RWPE2 (cell line): Measurements from ENCODE around the gene KIF16B.

ENCODE experiments used
- ATAC-seq: fragments of 200-7000 bp; cut with Tn5 transposase; 3 replicates; pipeline ENCODE4 v1.9.1; 2021; ENCODE audit warnings: low read depth
- DNase-seq: peaks from one replicate; pipeline ENCODE4 v3.0.0-alpha.2; 2020; ENCODE audit warnings: low spot score
- H3K27ac ChIP-seq: fragments of 450-650 bp; 2 replicates; pipeline ENCODE4 v1.5.1; 2017; ENCODE audit warnings: mild to moderate bottlenecking; ENCODE audit not compliant: poor library complexity, severe bottlenecking
- H3K27me3 ChIP-seq: fragments of 250-450 bp; sonication (Bioruptor Pico); 2 replicates; pipeline ENCODE4 v1.5.1; 2021; ENCODE audit warnings: mild to moderate bottlenecking, moderate library complexity; ENCODE audit not compliant: insufficient read depth, poor library complexity, severe bottlenecking
- H3K36me3 ChIP-seq: fragments of 250-450 bp; sonication (Bioruptor Pico); 2 replicates; pipeline ENCODE4 v1.5.1; 2020; ENCODE audit warnings: low read depth, mild to moderate bottlenecking, moderate library complexity
- H3K4me1 ChIP-seq: fragments of 250-450 bp; sonication (Bioruptor Pico); 2 replicates; pipeline ENCODE4 v1.5.1; 2021; ENCODE audit warnings: mild to moderate bottlenecking, moderate library complexity; ENCODE audit not compliant: insufficient read depth, poor library complexity, severe bottlenecking
- H3K4me3 ChIP-seq: fragments of 250-450 bp; sonication (Bioruptor Pico); 2 replicates; pipeline ENCODE4 v1.5.1; 2021; ENCODE audit warnings: mild to moderate bottlenecking, moderate library complexity; ENCODE audit not compliant: severe bottlenecking
- H3K9me3 ChIP-seq: fragments of 250-450 bp; sonication (Bioruptor Pico); 2 replicates; pipeline ENCODE4 v1.5.1; 2021; ENCODE audit warnings: mild to moderate bottlenecking, moderate library complexity; ENCODE audit not compliant: severe bottlenecking
- TF ChIP-seq, protein P1 (sequence below): fragments of 450-650 bp; IDR thresholded peaks from one replicate; pipeline ENCODE4 v1.5.1; 2017; ENCODE audit warnings: mild to moderate bottlenecking, moderate library complexity; ENCODE audit not compliant: poor library complexity, severe bottlenecking

KIF16B gene

DNA sequence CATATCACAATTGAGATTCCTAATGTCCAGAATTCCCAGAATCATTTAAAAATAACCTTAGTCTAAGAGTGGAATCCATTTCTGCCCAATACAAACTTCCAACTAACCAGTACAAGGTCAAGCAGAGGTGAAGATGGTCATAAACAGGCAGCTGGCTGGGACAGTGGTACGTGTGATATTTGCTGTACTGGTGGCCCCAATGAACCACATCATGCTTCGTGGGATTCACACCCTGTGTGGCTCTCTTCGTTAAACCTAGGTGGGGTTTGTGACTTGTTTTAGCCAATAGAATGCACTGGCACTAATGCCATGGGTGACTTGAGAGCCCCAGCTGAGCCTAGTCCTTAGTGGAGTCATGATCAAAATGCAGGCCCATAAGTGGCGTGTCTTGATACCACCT lies 286.6 kb downstream of the KIF16B start:
- Histone ChIP-seq H3K27ac (no peak overlapping the region), H3K4me3 (no peak overlapping the region), H3K36me3 (no peaks in the 10 kb centered on the region), H3K9me3 (no peaks in the 10 kb centered on the region), H3K4me1 (peaks cover 2% of the 10 kb centered on the region), H3K27me3 (no peaks in the 10 kb centered on the region)
- ATAC-seq (no peak), DNase-seq (no peak)
- TF ChIP-seq, protein P1, sequence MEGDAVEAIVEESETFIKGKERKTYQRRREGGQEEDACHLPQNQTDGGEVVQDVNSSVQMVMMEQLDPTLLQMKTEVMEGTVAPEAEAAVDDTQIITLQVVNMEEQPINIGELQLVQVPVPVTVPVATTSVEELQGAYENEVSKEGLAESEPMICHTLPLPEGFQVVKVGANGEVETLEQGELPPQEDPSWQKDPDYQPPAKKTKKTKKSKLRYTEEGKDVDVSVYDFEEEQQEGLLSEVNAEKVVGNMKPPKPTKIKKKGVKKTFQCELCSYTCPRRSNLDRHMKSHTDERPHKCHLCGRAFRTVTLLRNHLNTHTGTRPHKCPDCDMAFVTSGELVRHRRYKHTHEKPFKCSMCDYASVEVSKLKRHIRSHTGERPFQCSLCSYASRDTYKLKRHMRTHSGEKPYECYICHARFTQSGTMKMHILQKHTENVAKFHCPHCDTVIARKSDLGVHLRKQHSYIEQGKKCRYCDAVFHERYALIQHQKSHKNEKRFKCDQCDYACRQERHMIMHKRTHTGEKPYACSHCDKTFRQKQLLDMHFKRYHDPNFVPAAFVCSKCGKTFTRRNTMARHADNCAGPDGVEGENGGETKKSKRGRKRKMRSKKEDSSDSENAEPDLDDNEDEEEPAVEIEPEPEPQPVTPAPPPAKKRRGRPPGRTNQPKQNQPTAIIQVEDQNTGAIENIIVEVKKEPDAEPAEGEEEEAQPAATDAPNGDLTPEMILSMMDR: no peak

DNA sequence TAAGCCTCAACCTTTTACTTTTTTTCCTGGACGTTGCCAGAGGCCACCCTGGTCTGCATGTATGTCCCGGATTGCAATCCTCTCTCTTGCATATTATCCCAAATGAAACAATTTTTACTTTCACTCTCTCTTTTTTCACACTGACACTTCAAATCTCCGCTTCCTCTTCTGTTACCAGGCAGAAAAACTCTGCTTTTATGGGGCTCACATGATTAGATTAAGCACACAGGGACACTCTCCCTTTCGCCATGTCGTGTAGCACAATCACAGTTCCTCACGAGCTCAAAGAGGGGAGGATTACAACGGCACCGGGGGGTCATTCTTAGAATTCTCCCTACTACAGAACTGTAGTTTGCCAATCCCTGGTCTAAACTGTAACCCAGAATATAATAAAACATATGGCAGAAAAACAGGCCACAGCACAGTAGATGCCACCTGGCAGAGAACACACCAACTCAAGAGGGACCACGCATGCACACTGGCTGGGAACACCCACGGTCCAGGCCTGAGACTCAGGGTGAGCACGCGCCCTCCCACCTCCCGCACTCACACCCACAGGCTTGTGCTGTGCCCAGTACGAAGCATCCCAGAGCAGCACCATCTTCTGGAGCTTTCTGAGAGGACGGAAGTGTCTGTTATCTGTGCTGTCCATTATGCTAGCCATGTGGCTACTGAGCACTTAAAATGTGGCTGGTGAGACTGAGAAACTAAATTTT lies 288.7 kb downstream of the KIF16B start:
- Histone ChIP-seq H3K4me3 (no peak overlapping the region), H3K27me3 (no peaks in the 10 kb centered on the region)
- TF ChIP-seq, protein P1: no peak

DNA sequence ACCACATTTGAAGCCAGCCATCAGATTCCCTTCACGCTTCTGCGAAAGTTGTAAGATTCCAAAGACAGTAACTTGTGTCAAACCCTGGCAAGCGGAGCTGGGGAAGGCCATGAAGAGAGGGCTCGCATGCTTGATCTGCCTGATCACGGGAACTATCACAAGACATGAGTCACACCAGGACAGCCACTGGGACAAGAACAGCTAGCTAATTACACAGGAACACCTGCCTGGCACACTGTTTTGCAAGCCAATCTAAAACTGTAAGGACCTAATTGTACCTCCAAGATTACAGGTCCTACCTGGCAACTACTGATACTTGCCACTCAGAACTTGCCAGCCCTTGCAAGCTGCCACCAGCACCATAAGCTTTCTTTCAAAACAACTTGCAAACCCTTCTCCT lies 289.3 kb downstream of the KIF16B start:
- Histone ChIP-seq H3K9me3 (no peaks in the 10 kb centered on the region), H3K27me3 (no peaks in the 10 kb centered on the region), H3K27ac (no peak overlapping the region), H3K36me3 (no peaks in the 10 kb centered on the region), H3K4me1 (no peaks in the 10 kb centered on the region), H3K4me3 (no peak overlapping the region)
- DNase-seq (no peak), ATAC-seq (no peak)
- TF ChIP-seq, protein P1: no peak

More for the DNA sequence above, 288.7 kb downstream of the KIF16B start:
- no peaks in the 10 kb centered on the region for H3K4me1 ChIP-seq
- ATAC-seq (no peak), DNase-seq (no peak)
- no peak overlapping the region for H3K27ac ChIP-seq
- H3K9me3 ChIP-seq: no peaks in the 10 kb centered on the region
- H3K36me3 ChIP-seq: no peaks in the 10 kb centered on the region

DNA sequence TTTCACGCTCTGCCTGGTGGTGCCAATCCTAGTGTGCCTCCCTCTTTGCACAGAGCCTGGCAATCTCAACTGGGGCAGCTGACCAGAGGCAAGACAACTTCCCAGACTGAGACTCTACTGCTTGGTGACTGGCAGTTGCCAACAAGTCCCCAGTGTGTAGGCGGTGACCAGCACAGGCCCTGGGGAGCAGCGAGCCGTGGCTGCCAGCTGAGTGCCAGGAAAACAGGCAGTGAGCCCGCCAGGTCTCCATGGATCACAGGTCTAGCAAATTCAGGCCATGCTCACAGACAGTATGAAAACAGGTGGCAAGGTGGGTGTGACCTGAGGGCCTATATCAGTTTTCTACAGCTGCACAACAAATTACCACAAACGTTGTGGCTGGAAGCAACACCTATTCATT lies 289.9 kb downstream of the KIF16B start:
- no peaks in the 10 kb centered on the region for H3K4me1 ChIP-seq
- DNase-seq: no peak
- TF ChIP-seq, protein P1: no peak
- no peaks in the 10 kb centered on the region for H3K27me3 ChIP-seq
- H3K36me3 ChIP-seq: no peaks in the 10 kb centered on the region
- no peaks in the 10 kb centered on the region for H3K9me3 ChIP-seq
- ATAC-seq: no peak
- no peak overlapping the region for H3K4me3 ChIP-seq
- no peak overlapping the region for H3K27ac ChIP-seq

DNA sequence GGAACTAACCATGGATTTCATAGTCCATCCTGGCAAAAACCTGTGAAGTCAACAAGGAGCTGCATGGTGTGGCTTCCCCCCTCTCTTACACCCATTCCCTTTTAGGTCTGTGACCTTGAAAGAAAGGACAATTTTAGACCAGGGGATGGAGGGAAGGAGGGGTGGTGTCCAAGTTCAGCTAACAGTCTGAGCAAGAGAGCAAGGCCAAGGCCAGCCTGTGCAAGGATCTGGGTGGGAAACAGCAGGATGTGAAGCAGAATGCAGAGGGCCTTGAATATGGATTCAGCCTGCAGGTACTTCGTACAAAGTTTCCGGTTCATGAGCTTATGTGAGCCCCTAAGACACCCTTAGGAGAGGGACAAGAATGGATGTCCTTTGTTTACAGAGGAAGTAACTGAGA lies 293.0 kb downstream of the KIF16B start:
- DNase-seq: no peak
- no peak overlapping the region for H3K4me3 ChIP-seq
- H3K36me3 ChIP-seq: no peaks in the 10 kb centered on the region
- H3K27ac ChIP-seq: no peak overlapping the region
- ATAC-seq: no peak
- H3K27me3 ChIP-seq: no peaks in the 10 kb centered on the region
- H3K4me1 ChIP-seq: no peaks in the 10 kb centered on the region
- no peaks in the 10 kb centered on the region for H3K9me3 ChIP-seq
- TF ChIP-seq, protein P1: no peak
